RWPE1 (cell line): ENCODE data around the gene HOXB3.

Experiments
- CTCF ChIA-PET: fragments of 350-600 bp; sonication (Branson Sonifier 250); formaldehyde crosslinking; extraction: SDS; loops from one replicate; lab custom pipeline; 2021; lab: Yijun Ruan, JAX
- POLR2A ChIA-PET: fragments of 400-600 bp; formaldehyde crosslinking; extraction: SDS; loops from one replicate; lab custom pipeline; 2020; ENCODE audit warnings: antibody characterized with exemption; ENCODE audit not compliant: low non-redundant PET; lab: Yijun Ruan, JAX
- DNase-seq: peaks from one replicate; pipeline ENCODE4 v3.0.0; 2012; ENCODE audit warnings: low spot score
- H3K27ac ChIP-seq: fragments of 450-650 bp; 2 replicates; pipeline ENCODE4 v1.5.1; 2017
- CTCF ChIP-seq: fragments of 450-650 bp; conservative IDR thresholded peaks from 2 replicates; pipeline ENCODE4 v1.5.1; 2017; ENCODE audit warnings: low read depth, mild to moderate bottlenecking

The HOXB3 gene

GRCh38 chr17:48612456-48612853 is 22.4 kb upstream of the HOXB3 start:
- ChIA-PET POLR2A (no interaction called here), CTCF (interaction anchor here (0.6 to 1.1 kb wide), 7 partner anchors 13 to 381 kb away, joined by 3 to 5 read pairs (median 4); partner anchors contain the start of gene HOXB9)
- no peak for DNase-seq
- H3K27ac ChIP-seq = peak overlapping the region; percentile 92
- no peak for TF ChIP-seq CTCF

GRCh38 chr17:48611681-48612455 is 21.8 kb upstream of the HOXB3 start:
- TF ChIP-seq CTCF = no peak
- ChIA-PET POLR2A (no interaction called here), CTCF (interaction anchor here (0.6 to 0.7 kb wide), 2 partner anchors 301 to 381 kb away, joined by 3 to 5 read pairs; no protein-coding TSS in a partner anchor)
- peak overlapping the region; percentile 92 for H3K27ac ChIP-seq
- no peak for DNase-seq

GRCh38 chr17:48611213-48611612 is 21.2 kb upstream of the HOXB3 start:
- CTCF ChIA-PET = no interaction called here
- POLR2A ChIA-PET = no interaction called here
- peak overlapping the region; percentile 92 for H3K27ac ChIP-seq
- DNase-seq = no peak
- TF ChIP-seq CTCF = no peak

GRCh38 chr17:48610282-48611211 is 20.5 kb upstream of the HOXB3 start, which contains the start of gene HOXB7:
Gene HOXB7, minus strand, starts transcription at chr17:48611017. Its CDS starts 99 bp downstream, at chr17:48610918.
- no peak for TF ChIP-seq CTCF
- DNase-seq = peak; percentile 83
- ChIA-PET CTCF (interaction anchor here (1.2 to 2.6 kb wide), 2 partner anchors 8 to 10 kb away, joined by 3 to 15 read pairs; no protein-coding TSS in a partner anchor), POLR2A (no interaction called here)
- H3K27ac ChIP-seq = peak within 1 kb of the TSS; percentile 92

GRCh38 chr17:48609759-48610281 is 19.8 kb upstream of the HOXB3 start:
- peak overlapping the region; percentile 92 for H3K27ac ChIP-seq
- DNase-seq = no peak
- POLR2A ChIA-PET = no interaction called here
- CTCF ChIA-PET = interaction anchor here (0.6 to 2.6 kb wide), 3 partner anchors 9 to 275 kb away, joined by 3 to 15 read pairs (median 3); no protein-coding TSS in a partner anchor
- no peak for TF ChIP-seq CTCF

- H3K27ac ChIP-seq = peak overlapping the region; percentile 92
- TF ChIP-seq CTCF = no peak
- POLR2A ChIA-PET = no interaction called here
- CTCF ChIA-PET = interaction anchor here (0.6 to 2.6 kb wide), 3 partner anchors 8 to 275 kb away, joined by 3 to 15 read pairs (median 3); no protein-coding TSS in a partner anchor
- no peak for DNase-seq
Measured at GRCh38 chr17:48609033-48609432, 19.0 kb upstream of the HOXB3 start.
